HG03280 (cell line): ENCODE data around the gene TMEM44.
A peak's percentile ranks its signal among the peaks of the same experiment; 100 is the strongest.
"Not testable (repeated sequence)": the region's sequence is repeated elsewhere in the genome, so short reads cannot be mapped to it uniquely, and the experiment has no call there.

ENCODE experiments used
- ATAC-seq: cut with Tn5 transposase; IDR thresholded peaks from one replicate; pipeline ENCODE4 v1.9.1; 2021; ENCODE audit warnings: mild to moderate bottlenecking, moderate library complexity; ENCODE audit not compliant: unreplicated experiment

The TMEM44 gene

DNA sequence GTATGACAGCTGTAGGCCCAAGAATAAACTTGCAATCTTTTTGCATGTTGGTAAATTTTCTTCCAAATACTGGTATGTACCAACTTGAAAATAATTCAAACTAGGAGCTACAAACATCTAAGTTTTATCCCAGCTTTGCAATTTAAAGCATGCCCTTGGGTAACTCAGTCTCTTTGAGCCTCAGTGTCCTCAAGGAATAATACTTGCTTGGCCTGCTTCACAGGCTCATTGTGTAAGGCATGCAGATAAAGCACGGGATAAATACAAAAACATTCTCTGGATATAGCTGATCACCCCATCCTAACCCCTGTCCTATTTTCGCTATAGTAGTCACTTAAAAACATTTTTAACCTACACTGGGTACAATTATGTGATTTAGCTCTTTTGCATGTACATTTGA, 9.6 kb upstream of the TMEM44 start:
- ATAC-seq: no peak

DNA sequence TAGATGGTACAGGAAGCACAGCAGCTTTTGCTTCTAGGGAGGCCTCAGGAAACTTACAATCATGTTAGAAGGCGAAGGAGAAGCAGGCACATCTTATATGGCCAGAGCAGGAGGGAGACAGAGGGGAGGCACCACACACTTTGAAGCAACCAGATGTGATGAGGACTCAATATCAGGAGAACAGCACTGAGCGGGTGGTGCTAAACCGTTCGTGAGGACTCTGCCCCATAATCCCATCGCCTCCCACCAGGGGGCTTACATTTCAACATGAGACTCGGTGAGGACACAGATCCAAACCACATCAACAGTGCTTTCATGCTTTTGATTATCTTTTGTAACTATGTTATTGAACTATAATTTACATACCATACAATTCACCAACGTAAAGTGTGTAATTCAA, 7.6 kb upstream of the TMEM44 start:
- ATAC-seq: no peak

DNA sequence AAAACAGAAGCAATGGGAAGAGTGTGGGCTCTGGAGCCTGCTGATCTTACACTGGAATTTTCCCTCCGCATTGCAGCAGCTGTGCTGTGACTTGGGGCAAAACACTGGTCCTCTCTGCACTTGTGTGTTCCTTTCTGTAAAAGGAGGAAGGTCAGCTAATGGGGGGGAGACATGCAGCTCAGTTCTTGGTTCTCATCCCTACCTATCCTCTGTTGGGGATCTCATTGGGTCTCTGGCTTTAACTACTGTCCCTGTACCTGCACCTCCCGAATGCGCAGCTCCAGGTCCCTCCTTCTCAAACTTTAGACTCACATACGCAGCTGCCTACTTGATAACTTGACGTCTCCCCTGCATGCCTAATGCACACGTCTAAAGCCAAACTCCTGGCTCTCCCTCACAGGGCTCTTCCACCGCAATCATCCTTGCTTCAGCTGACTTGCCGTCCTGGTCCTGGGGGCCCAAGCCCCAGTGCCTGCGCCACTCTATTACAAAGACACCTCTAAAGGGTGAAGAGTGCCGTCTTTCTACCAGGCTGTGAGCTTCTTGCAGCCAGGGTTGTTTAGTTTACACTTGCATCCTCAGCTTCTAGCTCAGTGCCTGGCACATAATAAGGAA, 5.9 kb upstream of the TMEM44 start:
- no peak for ATAC-seq

- no peak for ATAC-seq
Measured at GRCh38 chr3:194637541-194638400, 4.6 kb upstream of the TMEM44 start.

DNA sequence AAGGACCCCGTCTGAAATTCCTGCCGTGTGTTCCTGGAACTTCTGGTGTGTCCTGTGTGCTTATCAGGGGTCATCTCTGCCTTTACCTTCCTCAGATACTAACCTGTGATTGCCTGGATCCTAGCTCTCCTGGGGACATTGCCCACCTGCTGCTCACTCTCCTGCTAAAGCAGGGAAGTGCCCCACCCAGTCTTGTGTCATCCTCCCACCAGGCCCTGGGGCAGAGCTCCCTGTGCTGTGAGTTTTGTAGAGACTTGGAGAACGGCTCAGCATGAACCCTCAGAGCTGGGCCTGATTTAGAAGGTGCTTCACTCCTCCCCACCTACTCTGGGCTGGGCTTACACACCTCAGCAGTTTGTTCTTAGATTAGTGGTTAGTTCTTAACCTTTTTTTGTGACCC, 3.8 kb upstream of the TMEM44 start:
- no peak for ATAC-seq

DNA sequence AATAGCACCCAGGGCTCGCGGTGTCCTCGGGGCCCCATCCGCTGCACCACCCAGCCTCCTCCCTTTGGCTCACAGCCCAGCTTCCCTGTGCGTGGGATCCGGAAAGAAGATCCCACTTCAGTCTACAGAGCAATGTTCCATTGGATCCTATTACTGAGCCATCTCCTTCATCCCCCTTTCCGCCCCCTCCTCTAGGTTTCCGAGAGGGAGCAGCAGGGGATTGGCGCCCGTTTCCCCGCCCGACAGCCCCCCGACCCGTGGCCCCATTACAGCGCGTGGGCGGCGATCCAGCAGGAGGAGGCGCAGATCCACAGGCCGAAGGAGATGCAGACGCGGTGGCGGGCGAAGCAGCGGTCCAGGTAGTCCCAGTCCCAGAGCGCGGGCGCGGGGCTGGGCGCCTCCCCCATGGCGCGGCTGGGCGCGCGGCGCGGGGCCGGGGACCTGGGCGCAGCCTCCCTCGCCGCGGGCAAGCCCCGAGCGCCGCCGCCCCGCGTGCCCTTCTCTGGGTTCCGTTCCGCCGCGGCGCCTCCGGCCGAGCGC, 340 bp downstream of the TMEM44 start:
- ATAC-seq: peak; percentile 56

DNA sequence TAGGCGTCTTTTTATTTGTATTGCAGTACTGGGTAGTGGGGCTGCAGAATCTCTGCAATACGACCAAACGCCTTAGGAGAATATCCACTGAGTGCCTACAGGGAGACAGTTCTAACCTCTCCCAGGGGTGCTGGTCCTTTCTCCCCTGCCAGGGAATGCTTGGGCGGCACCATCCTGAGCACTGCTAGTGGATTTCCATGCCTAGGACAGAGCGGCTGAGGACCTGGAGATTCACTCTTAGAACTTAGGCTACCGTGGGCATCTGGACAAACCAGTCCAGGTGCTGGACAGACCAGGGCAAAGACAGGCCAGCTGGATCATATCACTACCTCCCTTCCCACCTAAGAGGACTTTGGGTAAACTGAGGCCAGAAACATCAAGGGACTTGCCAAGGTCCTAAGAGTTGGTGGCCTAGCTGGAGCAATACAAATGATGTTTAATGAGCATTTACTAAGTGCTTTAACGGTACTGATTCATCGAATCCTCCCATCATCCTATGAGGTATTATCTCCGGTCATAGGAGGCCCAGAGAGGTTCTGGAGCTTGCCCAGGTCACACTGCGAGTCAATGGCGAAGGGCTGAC, 902 bp downstream of the TMEM44 start:
- no peak for ATAC-seq

- no peak for ATAC-seq
Measured at GRCh38 chr3:194631696-194632095, 1.5 kb downstream of the TMEM44 start.

- not testable (repeated sequence) for ATAC-seq
Measured at GRCh38 chr3:194630681-194631080, 2.5 kb downstream of the TMEM44 start.

- no peak for ATAC-seq
Measured at GRCh38 chr3:194624956-194625355, 8.3 kb downstream of the TMEM44 start.

- ATAC-seq: no peak
Measured at GRCh38 chr3:194623449-194624290, 9.5 kb downstream of the TMEM44 start.

DNA sequence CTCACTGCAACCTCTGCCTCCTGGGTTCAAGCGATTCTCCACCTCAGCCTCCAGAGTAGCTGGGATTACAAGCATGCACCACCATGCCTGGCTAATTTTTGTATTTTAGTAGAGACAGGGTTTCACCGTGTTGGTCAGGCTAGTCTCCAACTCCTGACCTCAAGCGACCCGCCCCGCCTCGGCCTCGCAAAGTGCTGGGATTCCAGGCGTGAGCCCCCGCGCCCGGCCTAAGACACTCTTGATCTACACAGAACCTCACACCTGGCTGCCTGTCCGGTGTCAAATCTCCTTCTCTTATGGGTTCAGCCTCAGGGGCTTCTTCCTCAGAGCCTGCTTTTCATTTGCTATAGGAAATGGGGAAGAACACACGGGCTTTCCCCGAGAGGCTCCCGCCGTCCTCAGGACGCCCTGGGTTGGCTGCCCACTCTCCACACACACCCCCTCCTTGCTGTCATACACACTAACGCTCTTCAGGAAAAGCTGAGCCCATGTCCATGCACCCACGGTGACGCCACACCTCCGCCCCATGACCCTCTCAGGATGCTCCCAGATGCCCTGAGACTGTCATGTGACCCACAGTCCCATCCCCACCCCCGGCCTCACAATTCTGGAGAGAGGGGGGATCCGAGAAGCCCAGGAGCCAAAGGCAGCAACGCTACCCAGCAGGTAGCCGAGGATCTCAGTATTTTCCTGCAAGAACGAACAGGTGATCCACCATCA, 10.4 kb downstream of the TMEM44 start:
- ATAC-seq: no peak

DNA sequence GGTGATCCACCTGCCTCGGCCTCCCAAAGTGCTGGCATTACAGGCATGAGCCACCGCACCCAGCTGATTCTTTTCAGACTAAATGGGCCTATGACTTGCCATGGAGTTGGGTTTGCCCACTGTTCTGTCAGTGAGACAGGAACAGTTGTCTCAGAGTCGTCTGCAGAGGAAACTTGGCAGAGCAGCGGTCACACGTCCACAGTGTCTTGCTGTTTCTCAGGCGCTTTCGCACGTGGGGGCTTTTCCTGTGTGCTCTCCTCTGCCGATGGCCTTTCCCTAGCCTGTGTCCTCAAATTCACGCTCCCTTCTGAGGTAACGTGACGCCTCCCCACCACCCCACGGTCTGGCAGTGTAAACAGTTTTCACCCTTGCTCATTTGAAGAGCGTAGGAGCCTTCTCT, 11.3 kb downstream of the TMEM44 start:
- no peak for ATAC-seq

DNA sequence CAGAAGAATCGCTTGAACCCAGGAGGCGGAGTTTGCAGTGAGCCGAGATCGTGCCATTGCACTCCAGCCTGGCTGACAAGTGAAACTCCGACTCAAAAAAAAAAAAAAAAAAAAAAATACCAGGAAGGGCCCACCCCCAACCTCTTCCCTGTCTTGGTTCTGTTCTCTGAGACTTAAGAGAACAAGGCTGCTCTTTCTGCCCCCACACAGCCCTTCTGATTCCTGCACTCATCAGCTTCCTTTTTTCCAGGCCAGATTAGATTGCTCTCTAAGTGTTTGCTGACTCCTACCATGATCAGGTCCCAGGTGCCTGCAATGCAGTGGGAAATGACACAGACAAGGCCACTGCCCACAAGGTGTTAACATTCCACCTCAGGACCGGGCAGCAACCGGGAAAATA, 13.0 kb downstream of the TMEM44 start:
- no peak for ATAC-seq

GRCh38 chr3:194619741-194620140, 13.5 kb downstream of the TMEM44 start:
- no peak for ATAC-seq

DNA sequence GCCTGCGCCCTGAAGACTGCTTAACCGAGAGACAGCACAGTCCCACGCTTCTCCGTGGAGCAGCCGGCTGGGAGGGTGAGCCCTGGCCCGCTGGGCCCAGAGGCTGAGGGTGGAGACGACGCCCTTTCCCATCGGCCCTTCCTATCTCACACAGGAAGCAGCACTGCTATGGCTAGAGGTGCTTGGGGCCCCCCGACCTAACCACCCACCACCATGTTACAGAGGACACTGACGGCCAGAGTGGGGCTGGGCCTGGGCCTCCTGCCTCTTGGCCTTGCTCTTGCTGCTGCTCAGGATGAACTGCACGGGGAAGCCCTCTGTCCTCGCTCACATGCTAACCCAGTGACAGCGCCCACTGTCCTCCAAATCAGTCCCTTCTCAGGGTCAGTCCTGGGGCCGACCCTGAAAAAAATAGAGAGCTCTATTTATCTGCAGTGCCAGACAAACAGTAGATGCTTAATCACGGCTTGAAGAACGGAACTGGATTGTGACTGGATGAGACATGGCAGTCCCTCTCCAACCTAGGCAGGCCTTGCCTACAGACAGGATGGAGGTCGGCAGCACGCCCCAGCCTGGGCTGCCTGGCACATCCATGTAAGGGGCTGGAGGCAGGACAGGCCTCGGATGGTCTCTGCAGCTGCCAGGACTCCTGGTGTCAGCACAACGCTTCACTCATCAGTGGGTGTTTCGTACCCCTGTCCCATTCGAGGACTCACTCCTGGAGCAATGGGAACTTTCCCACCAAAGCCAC, 14.2 kb downstream of the TMEM44 start:
- no peak for ATAC-seq

DNA sequence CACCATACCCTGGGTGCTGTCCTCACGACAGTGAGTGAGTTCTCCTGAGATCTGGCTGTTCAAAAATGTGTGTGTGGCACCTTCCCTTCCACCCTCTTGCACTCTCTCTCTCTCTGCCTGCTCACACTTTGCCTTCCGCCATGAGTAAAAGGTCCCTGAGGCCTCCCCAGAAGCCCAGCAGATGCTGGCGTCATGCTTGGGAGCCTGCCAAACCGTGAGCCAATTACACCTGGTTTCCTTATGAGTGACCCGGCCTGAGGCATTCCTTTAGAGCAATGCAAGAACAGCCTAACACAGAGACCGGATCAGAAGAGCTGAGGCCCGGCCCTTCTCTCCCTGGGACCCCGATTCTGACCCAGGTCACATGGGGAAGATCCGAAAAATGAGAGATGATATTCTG, 15.4 kb downstream of the TMEM44 start:
- ATAC-seq: no peak

DNA sequence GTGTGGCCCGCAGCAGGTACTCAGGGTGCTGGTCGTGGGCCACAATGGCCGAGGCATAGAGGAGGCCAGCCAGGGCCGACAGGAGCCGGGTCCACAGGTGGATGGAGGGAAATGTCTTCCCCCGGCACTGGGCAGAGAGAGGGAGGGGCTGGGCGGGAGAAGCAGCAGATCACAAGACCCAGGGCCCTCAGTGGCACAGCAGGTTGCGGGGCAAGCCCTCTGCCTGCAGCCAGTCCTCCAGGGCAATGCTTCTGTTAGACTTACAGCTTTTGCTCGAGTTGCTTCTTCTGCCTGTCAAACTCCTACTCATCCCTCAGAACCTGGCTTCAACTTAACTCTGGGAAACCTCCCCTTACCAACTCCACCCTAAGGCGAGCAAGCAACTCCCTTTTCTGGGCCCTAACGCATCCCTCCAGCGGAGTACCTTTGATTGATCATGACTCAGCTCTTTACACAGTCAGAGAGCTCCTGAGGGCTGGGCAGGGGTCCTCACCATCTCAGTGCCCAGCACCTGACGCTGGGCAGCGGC, 16.0 kb downstream of the TMEM44 start:
- no peak for ATAC-seq

DNA sequence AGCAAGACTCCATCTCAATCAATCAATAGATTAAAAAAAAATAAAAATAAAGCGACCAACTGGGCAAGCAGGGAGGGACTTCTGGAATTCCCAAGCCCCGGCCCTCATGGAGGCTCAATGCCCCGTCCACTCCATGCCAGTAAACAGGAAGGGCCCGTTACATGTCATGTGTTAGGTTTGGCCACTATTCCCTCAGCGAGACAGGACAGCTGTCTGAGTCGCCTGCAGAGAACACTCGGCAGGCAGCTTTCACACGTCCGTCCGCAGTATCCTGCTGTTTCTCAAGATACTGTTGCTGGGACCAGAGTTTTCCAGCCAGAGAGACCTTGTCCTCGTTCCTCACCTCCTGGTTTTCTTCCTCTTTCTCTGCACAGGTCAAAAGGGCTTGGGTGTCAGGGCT, 18.0 kb downstream of the TMEM44 start:
- no peak for ATAC-seq
